IPS-20b (cell line): ENCODE results near the gene TSC2.
"Not testable (repeated sequence)": the region's sequence is repeated elsewhere in the genome, so short reads cannot be mapped to it uniquely, and the experiment has no call there.

Experiments
- H3K27ac ChIP-seq: one replicate; pipeline ENCODE4 v1.5.1; 2013; ENCODE audit warnings: low read length
- H3K27me3 ChIP-seq: 2 replicates; pipeline ENCODE4 v1.6.1; 2013; ENCODE audit warnings: mild to moderate bottlenecking, low read length, inconsistent platforms; ENCODE audit not compliant: insufficient read depth
- H3K36me3 ChIP-seq: 2 replicates; pipeline ENCODE4 v1.6.1; 2013; ENCODE audit warnings: low read depth, mild to moderate bottlenecking, inconsistent platforms, low read length, moderate library complexity; ENCODE audit not compliant: insufficient read depth
- H3K4me1 ChIP-seq: 2 replicates; pipeline ENCODE4 v1.6.1; 2013; ENCODE audit warnings: mild to moderate bottlenecking, control low read depth, inconsistent platforms, low read length, moderate library complexity; ENCODE audit not compliant: insufficient read depth
- H3K4me3 ChIP-seq: 2 replicates; pipeline ENCODE4 v1.5.1; 2013; ENCODE audit warnings: mild to moderate bottlenecking, low read length, inconsistent platforms
- H3K9ac ChIP-seq: 2 replicates; pipeline ENCODE4 v1.6.1; 2013; ENCODE audit warnings: low read depth, mild to moderate bottlenecking, inconsistent platforms, low read length, moderate library complexity
- H3K9me3 ChIP-seq: 2 replicates; pipeline ENCODE4 v1.6.1; 2013; ENCODE audit warnings: mild to moderate bottlenecking, low read depth, low read length, inconsistent platforms; ENCODE audit not compliant: insufficient read depth

TSC2 gene

DNA sequence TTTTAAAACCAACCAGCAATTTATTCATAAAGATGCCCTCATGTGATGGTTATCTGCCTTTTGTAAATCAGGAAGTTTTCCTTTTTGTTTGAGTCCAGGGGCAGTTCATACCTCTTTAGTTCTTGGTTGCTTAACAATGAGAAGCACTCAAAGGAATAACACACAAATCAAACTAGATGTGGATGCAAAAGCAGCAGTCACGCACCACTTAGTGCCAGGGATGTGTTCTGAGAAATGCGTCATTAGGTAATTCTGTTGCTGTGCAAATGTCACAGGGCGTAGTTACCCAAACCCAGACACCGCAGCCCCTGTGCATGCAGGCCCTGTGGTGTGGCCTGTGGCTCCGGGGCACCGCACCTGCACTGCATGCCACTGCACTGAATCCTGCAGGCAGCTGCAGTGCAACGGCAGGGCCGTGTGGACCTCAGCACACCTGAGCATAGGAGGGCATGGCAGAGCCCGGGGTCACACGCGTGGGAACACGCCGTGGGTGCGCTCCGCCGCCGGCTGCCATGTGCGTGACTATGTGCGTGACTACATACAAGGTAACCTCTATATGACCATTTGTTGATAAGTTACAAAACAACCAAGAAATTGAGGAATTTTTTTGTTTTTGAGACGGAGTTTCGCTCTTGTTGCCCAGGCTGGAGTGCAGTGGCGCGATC is 48.3 kb downstream of the TSC2 start:
- Histone ChIP-seq H3K27ac (no peak overlapping the region), H3K9ac (no peak overlapping the region), H3K4me1 (no peaks in the 10 kb centered on the region; the same call in 1 of the 2 replicates)

DNA sequence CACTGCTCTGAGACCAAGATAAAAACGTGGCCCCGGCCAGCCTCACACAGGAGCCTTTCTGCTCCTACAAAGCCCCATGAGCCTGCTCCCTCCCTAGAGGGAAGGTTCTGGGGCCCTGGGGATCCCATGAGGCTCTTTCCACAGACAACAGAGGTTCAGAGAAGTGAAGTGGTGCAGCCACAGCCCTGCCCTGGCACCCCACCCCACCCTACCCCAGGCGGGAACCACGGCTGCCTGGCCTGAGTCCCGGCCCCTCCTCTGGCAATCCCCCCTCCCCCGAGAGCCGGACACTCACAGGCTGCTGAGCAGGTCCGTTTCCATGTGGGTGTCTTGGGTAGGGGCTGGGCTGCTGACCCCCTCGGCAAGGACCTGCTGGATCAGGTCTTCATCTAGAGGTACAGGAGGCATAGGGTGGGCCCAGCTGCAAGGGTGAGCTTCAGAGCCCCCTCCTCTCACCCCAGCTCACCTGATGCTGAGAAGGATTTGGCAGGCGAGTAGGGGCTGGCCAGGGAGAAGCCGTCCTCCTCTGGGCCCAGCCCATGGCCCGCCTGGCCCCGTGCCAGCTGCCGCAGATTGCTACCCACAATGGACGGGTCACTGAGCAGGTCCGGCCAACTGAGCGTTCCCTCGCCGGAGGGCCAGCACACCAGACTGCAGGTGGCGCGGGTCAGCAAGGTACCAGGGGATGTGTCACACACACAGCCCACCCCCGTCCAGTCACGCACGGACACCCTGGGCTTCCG is 49.2 kb downstream of the TSC2 start:
- Histone ChIP-seq H3K9me3 (no peaks in the 10 kb centered on the region), H3K4me3 (no peak overlapping the region), H3K9ac (no peak overlapping the region), H3K4me1 (no peaks in the 10 kb centered on the region; the same call in 1 of the 2 replicates), H3K27ac (no peak overlapping the region), H3K36me3 (0 out of 2 replicates have a peak, but pooled peaks cover 9% of the 10 kb centered on the region), H3K27me3 (no peaks in the 10 kb centered on the region)

More for the DNA sequence above, 48.3 kb downstream of the TSC2 start:
- Histone ChIP-seq H3K27me3 (no peaks in the 10 kb centered on the region), H3K9me3 (no peaks in the 10 kb centered on the region), H3K36me3 (0 out of 2 replicates have a peak, but pooled peaks cover 9% of the 10 kb centered on the region), H3K4me3 (no peak overlapping the region)

DNA sequence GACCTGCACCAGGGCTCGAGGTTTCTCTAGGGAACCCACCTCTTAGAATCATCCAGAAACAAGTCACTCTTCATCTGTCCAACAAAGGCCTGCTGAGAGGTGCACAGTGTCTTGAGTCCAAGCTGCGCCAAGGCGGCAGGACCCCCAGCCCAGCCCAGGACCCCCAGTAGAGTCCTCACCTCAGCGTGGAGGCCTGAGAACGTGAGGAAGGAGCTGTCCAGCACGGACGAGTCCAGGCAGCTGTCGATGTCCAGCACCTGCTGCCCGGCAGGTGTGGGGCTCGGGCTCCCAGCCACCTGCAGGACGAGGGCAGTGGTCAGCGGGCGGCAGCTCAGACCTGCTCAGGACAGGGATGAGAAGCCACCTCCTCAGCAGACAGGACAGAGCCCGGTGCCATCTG is 49.9 kb downstream of the TSC2 start:
- not testable (repeated sequence) for H3K4me1 ChIP-seq, H3K4me3 ChIP-seq, H3K27ac ChIP-seq, H3K27me3 ChIP-seq, H3K9ac ChIP-seq, H3K9me3 ChIP-seq
- 0 out of 2 replicates have a peak, but pooled peaks cover 11% of the 10 kb centered on the region for H3K36me3 ChIP-seq

DNA sequence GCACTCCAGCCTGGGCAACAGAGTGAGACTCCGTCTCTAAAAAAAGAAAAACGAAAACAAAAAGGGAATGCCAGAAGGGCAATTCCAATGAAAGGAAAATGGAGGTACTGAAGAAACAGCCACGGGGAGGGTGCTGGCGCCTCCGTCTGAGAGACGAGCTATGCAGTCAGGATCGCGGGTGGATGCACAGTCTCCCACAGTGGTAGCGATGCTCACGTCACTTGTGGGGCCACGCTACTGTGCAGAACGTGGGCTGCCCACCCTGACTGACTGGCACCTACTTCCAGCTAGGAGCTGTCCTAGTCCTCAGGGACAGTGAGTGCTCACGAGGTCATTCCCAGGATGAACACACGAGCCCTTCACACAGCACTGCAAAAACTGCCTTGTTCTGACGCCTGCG is 53.8 kb downstream of the TSC2 start:
- H3K36me3 ChIP-seq, H3K27ac ChIP-seq, H3K9me3 ChIP-seq, H3K9ac ChIP-seq, H3K4me1 ChIP-seq, H3K4me3 ChIP-seq, H3K27me3 ChIP-seq: not testable (repeated sequence)

DNA sequence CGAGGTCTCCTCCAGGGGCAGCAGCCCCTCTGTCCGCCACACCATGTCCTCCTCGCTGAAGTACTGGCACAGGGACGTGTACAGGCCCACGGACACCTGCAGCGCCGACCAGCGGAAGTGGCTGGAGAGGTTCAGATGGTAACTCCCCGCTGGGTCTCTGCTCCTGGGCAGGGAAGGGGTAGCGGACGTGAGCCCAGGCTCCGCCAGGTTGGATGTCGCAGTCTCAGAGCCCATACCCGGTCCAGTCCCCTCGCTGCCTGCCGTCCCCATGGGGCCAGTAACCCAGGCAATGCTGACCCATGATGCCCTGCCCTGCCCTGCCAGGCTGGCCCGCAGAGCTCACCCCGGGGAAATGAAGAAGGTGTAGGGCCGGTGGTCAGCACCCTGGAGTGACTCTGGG is 54.7 kb downstream of the TSC2 start:
- H3K9me3 ChIP-seq: no peaks in the 10 kb centered on the region
- H3K4me3 ChIP-seq: no peak overlapping the region
- H3K4me1 ChIP-seq: no peaks in the 10 kb centered on the region
- no peak overlapping the region for H3K27ac ChIP-seq
- no peaks in the 10 kb centered on the region for H3K27me3 ChIP-seq
- no peak overlapping the region for H3K9ac ChIP-seq
- H3K36me3 ChIP-seq: 0 out of 2 replicates have a peak, but pooled peaks cover 4% of the 10 kb centered on the region

DNA sequence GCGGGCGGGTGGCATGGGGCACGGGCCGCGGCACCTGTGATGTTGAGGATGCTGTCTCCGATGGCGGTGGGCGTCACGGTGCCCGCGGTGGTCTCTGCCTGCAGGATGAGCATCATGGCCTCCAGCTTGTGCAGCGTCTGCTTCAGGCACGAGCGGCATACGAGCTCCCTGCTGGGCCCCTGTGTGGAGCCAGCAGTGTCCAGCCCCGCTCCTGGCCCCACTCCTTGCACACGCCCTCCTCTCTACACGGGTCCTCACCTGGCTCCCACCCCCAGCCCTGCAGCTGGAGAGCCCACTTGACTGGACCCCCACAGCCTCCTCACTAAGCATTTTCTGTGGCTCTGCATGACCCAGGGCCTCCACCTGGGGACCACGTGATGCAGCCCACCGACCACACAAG is 56.7 kb downstream of the TSC2 start:
- not testable (repeated sequence) for H3K9me3 ChIP-seq, H3K4me1 ChIP-seq, H3K27ac ChIP-seq, H3K36me3 ChIP-seq, H3K27me3 ChIP-seq, H3K9ac ChIP-seq, H3K4me3 ChIP-seq

DNA sequence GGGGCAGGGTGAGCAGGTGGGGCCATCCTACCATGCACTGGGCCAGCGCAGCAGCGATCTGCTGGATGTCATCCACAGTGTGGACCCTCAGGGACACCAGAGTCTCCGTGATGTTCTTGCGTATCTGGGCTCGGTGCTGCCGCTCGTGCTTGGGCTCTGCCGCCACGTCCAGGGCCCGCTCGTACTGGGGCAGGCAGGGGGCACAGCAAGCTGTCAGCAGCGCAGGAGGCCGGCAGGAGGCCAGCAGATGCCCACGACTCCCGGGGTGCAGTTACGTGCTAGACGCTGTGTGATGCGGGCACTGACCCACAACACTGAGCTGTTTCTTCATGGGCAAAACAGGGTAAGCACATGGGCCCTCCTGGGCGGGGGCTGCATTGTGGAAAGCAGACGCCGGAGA is 57.5 kb downstream of the TSC2 start:
- not testable (repeated sequence) for H3K9ac ChIP-seq

DNA sequence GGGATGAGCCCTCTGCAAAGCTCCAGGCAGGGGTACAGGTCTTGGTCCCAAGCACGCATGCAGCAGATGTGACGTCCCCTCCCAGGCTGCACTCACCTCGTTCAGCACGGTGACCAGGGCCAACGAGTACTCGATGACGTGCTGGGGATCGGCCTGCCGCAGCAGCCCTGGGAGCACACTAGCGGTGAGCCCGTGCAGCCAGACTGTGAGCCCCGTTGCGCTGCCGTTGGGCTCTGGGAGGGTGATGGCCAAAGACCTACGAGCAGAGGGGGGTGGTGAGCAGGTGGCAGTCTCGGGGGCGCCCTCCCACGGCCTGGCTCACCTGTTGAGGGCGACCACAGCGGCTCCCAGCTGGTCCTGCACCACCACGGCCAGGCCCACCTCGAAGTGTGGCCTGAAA is 58.0 kb downstream of the TSC2 start:
- not testable (repeated sequence) for H3K9me3 ChIP-seq, H3K27me3 ChIP-seq, H3K4me3 ChIP-seq, H3K36me3 ChIP-seq, H3K27ac ChIP-seq, H3K9ac ChIP-seq, H3K4me1 ChIP-seq

More for the DNA sequence above, 57.5 kb downstream of the TSC2 start:
- not testable (repeated sequence) for H3K9me3 ChIP-seq, H3K4me3 ChIP-seq, H3K36me3 ChIP-seq, H3K4me1 ChIP-seq, H3K27ac ChIP-seq, H3K27me3 ChIP-seq

DNA sequence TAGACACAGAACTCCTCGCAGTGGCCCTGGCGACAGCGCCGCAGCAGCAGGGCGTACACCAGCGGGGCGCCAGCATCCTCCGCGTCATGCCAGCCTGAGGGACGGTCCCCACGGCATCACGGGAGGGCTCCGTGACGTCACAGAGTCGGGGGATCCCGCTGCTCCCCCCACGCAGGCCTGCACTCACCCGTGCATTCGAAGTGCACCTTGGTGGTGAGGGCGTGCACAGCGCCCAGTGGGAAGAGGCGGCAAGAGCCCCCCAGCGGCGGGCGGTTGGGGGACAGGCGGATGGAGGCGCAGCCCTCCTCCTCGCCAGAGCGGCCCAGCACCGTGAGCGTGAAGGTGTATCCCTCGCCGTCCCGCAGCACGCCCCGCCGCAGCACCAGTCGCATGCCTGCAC is 58.4 kb downstream of the TSC2 start:
- H3K27ac ChIP-seq, H3K4me1 ChIP-seq, H3K9me3 ChIP-seq, H3K27me3 ChIP-seq, H3K36me3 ChIP-seq, H3K4me3 ChIP-seq, H3K9ac ChIP-seq: not testable (repeated sequence)

DNA sequence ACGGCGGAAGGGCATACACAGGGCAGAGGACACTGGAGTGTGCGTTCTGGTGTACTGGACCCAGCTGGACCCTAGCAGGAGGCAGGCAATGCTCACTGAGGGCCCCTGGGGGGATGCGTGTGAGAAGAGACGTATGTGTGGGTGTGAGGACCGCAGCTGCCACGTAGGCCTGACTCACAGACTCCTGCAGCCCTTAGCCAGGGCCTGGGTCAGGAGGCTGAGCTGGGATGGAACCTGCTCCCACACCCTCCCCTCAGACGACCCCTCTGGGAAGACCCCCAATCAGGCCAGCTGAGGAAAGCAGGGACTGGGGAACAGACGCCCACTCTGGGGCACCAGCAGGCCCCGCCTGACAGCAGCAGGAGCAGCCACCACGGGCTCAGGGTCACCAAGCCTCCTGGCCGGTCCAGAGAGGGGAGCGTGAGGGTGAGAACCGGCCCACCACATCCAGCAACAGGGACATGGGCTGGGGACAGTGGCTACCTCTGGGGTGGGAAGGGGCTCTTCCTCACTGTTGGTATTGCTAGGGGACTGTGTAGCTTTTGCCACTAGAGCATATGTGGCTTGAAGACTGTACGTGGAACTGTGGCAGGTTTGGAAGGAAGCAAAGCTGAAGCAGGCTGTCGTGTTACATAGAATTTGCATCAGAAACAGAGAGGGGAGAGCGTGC is 59.5 kb downstream of the TSC2 start:
- H3K27ac ChIP-seq, H3K36me3 ChIP-seq, H3K27me3 ChIP-seq, H3K4me3 ChIP-seq, H3K9me3 ChIP-seq, H3K9ac ChIP-seq, H3K4me1 ChIP-seq: not testable (repeated sequence)

DNA sequence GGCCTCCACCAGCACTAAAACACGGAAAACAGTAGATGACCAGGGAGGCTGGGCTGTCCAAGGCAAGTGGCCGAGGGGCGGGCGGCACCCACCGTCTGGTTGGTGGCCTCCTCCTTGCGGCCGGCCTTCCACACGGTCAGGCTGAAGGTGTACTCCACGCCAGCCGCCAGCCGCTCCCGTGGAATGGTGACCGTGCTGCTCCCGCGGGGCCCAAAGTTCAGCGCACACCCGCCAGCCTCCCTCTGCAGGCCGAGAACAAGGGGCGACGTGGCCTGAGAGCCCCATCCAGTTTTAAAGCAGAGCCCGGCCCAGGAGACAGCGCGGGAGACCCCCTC is 60.0 kb downstream of the TSC2 start:
- not testable (repeated sequence) for H3K4me1 ChIP-seq, H3K27me3 ChIP-seq, H3K9me3 ChIP-seq, H3K27ac ChIP-seq, H3K36me3 ChIP-seq, H3K9ac ChIP-seq, H3K4me3 ChIP-seq
